ENCODE data around the gene CACHD1.

The CACHD1 gene

DNA sequence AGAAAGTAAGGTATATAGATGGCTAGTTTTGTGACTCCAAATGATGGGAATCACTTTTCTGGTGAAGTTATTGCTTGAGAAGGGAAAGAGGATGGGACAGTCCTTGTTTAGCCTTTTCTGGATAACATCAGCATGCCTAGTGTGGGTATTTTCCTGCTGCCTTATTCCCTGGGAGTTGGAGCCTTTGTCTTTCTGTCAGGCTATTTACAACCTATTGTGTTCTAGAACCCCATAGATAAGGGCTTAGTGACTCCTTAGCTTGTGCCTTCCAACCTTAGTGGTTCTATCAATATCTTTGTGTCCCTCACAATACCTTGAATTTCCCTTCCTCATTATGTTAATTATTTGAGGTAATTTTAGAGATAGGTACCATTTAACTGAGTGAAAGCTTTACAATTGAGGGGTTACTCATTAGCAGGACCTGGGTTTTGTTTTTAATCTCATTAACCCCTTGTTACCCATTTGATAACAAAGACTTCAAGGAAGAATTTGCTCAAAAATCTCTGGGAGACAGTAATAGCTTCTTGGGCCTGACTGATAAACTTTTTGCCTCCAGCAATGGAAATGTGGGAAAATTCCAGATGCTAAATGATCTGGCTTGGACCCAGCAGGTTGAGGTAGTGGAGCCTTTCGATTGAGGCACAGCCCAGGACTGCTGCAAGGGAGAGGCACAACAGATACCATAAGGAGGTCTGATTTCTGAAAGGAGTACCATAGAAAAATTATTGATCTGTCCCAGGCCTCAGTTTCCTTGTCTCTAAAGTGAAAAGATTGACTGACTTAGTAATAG lies 49.0 kb downstream of the CACHD1 start:
- DNase-seq (ENCODE audit: insufficient read length, low spot score) = no peak
- FAIRE-seq = no peak

DNA sequence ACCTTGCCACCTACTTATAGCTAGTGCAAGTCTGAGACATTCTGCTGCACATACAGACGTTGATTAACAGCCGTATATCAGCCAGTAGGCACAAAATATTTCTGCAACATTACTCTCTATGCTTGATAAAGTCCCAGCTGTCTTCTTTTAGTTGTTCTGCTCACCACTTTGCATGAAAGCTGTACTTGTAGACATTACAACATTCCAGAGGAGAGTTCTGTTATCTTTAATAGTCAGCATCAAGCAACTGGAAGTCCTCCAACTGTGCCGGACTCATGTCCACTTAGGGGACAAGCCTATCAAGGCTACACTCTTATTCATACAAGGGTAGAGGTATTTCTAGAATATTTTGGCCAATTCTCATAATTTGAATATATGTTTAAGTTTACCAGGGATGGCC lies 50.0 kb downstream of the CACHD1 start:
- TF ChIP-seq, protein P1, sequence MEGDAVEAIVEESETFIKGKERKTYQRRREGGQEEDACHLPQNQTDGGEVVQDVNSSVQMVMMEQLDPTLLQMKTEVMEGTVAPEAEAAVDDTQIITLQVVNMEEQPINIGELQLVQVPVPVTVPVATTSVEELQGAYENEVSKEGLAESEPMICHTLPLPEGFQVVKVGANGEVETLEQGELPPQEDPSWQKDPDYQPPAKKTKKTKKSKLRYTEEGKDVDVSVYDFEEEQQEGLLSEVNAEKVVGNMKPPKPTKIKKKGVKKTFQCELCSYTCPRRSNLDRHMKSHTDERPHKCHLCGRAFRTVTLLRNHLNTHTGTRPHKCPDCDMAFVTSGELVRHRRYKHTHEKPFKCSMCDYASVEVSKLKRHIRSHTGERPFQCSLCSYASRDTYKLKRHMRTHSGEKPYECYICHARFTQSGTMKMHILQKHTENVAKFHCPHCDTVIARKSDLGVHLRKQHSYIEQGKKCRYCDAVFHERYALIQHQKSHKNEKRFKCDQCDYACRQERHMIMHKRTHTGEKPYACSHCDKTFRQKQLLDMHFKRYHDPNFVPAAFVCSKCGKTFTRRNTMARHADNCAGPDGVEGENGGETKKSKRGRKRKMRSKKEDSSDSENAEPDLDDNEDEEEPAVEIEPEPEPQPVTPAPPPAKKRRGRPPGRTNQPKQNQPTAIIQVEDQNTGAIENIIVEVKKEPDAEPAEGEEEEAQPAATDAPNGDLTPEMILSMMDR (IDR thresholded peaks at IDR 0.05; ENCODE audit: insufficient read depth, missing control alignments) = no peak
- no peak for FAIRE-seq
- no peak for DNase-seq (ENCODE audit: insufficient read length, low spot score)

More for the DNA sequence above, 49.0 kb downstream of the CACHD1 start:
- TF ChIP-seq, protein P1 (IDR thresholded peaks at IDR 0.05; ENCODE audit: insufficient read depth, missing control alignments) = no peak

DNA sequence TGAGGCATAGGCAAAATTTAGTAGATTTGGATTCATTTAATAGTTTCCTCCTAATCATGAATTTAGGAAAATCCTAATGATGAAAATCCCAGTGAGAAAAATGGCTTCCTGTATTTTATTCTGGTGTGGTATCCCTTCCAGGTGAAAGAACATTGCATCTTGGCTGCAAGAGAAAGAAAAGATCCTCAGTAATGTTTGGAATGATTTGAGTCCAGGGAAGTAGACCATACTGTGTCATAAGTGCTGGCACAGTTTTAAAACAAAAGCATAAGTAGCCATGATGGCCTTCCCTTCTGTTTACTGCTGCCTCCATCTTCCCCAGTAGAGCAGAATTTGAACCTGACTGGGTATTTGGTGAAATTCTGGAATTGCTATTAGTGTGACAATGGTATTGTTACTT lies 52.8 kb downstream of the CACHD1 start:
- FAIRE-seq = no peak
- TF ChIP-seq, protein P1 (IDR thresholded peaks at IDR 0.05; ENCODE audit: insufficient read depth, missing control alignments) = no peak

DNA sequence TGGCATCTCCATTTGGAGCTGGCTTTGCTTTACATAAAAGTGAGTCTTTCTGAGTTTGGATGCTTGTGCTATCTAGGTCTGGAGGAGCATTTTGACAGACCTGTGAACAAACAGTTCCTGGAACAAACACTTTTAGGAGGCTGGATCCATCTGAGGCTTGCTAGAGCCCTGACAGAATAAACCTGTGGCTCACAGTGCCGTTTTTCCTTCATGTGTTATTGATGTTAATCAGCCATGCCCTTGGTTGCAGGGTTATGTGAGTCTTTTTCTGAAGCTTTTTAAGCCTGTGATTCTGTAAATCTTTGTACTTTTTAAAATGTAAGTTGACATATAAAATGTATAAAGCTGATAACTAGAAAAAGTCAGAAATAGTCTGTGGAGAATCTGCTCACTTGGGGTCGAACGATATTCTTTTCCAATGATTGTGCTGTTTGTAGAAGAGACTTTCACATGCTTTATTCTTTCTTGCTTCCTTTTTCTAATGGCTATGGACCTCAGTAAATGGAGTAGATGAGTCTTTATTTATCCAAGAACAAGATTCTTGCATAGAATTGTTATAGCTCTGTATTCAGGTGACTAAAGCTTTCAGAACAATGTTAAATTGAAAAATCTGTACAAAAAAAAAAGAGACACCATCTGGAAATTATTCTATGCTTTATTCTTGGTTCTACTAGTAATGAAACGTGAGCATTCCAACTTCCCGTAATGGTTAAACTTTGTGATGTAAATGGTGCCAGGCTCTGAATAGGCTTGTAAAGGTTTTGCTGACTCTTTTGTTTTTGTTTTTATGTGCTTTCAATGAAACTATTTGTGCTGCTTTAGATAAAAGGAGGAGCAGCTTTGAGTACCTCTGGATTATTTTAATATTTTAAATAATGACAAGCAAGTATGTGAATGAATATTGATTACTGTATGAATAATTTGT lies 53.7 kb downstream of the CACHD1 start:
- TF ChIP-seq, protein P1 (IDR thresholded peaks at IDR 0.05; ENCODE audit: insufficient read depth, missing control alignments) = no peak
- DNase-seq (ENCODE audit: insufficient read length, low spot score) (no peak), FAIRE-seq (no peak)

More for the DNA sequence above, 52.8 kb downstream of the CACHD1 start:
- no peak for DNase-seq (ENCODE audit: insufficient read length, low spot score)

DNA sequence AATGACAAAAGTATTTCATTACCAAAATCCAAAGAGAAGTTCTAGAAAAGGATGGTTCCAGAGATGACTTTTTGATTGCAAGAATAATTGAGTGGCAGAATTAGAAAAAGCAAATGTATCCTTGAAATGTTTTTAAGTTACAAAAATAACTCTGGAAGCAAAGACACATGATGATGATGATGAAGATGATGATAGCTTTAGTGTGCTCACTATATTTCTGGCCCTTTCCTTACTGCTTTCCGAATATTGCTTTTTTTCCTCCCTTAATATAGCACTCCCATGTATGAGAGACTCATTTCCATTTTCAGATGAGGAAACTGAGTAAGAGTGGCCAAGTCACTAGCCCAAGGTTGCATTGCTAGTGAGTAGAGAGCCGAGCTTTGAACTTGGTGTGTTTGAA lies 54.7 kb downstream of the CACHD1 start:
- TF ChIP-seq, protein P1 (IDR thresholded peaks at IDR 0.05; ENCODE audit: insufficient read depth, missing control alignments) = no peak
- FAIRE-seq = no peak
- no peak for DNase-seq (ENCODE audit: insufficient read length, low spot score)

DNA sequence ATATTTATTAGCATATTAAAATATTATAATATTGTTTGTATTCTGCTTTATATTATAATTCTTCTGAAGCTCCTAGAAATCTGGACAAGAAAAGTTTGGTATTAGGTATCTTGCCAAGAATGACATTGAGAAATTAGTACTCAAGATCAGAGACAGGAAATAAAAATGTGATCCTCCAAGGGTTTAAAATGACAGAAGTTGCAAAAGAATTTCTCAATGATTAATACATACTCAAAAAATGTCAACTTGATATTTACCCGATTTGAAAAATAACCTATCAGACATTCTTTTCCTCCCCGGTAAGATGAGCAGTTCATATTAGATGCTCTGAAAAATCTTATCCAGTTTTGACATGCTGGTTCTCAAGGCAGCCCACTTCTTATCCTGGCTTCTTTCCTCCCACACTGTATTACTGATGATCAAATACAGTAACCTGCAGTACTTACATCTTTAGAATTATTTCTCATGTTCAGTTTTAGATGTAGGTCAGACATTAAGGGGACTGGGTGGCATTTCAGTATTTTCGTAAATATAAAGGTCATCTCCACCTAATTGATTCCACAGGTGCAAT lies 55.3 kb downstream of the CACHD1 start:
- TF ChIP-seq, protein P1 (IDR thresholded peaks at IDR 0.05; ENCODE audit: insufficient read depth, missing control alignments) = no peak
- no peak for FAIRE-seq

More for the DNA sequence above, 55.3 kb downstream of the CACHD1 start:
- DNase-seq (ENCODE audit: insufficient read length, low spot score) = no peak

Measured in D721Med (cell line).